ENCODE data around the gene NLGN4X. TPM values are rescaled to one million over a fixed set of nuclear protein-coding genes. Genes with fewer than 3 reads are reported as not detected.
A peak's percentile ranks its signal among the peaks of the same experiment; 100 is the strongest.

The NLGN4X gene
- polyA plus RNA-seq: 16.4 and 18.0 TPM in 2 replicates
- 72.6 and 95.0 TPM in 2 replicates for polyA minus RNA-seq

DNA sequence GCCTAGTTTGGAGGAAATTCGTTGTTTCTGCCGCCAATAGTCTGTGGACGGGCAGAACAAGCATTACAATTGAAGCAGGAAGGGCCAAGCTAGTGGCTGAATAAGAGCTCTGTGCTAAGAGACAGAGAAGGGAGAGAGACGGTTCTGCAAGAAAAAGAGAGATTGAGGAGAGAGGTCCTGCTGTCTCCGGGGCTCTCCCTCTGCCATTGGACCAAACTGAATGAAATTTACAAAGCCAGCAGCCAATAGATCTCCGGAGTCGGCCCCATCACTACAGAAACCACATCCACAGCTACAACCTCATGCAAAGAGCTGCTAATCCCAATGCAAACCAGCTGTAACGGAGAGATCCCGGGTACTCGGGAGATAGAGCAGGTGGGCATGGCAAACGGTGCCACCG lies at the start of gene NLGN4X:
TSS of gene NLGN4X (minus strand) at position 148 of the 400 bp plus-strand sequence. CDS start 77,401 bp downstream, outside the sequence.
- Histone ChIP-seq H4K20me1 (ENCODE audit: insufficient read depth) (no peaks in the 10 kb centered on the region), H3F3A (ENCODE audit: insufficient read depth, low read length, poor library complexity, severe bottlenecking) (no peaks in the 10 kb centered on the region), H3K9me2 (ENCODE audit: insufficient read depth, low read length) (no peaks in the 10 kb centered on the region), H3K79me2 (replicated peaks; ENCODE audit: insufficient read depth, low read length) (peaks cover 9% of the 10 kb centered on the region), H3K9me3 (ENCODE audit: low read length) (no peaks in the 10 kb centered on the region), H3K4me2 (ENCODE audit: low read length) (peak within 1 kb of the TSS; percentile 62), H2AFZ (ENCODE audit: low read depth, low read length) (no peak within 1 kb of the TSS), H3K27me3 (ENCODE audit: insufficient read depth, low read depth, low read length) (no peaks in the 10 kb centered on the region), H3K9ac (ENCODE audit: low read length) (peak within 1 kb of the TSS; percentile 81), H3K27ac (ENCODE audit: low read length) (peak within 1 kb of the TSS; percentile 86), H3K4me3 (ENCODE audit: low read length) (peak within 1 kb of the TSS; percentile 83), H3K36me3 (ENCODE audit: insufficient read depth, low read length) (no peaks in the 10 kb centered on the region)
- TF ChIP-seq TAF1 (IDR thresholded peaks at IDR 0.05; ENCODE audit: low read depth) (no peak), EZH2 (IDR thresholded peaks at IDR 0.05; ENCODE audit: borderline replicate concordance, insufficient read depth, low read length, poor library complexity, severe bottlenecking) (no peak), EP300 (conservative IDR thresholded peaks at IDR 0.05; ENCODE audit: poor library complexity, severe bottlenecking) (no peak), RAD21 (conservative IDR thresholded peaks at IDR 0.05) (no peak), SMC3 (conservative IDR thresholded peaks at IDR 0.05; ENCODE audit: poor library complexity) (peak; percentile 34), MXI1 (conservative IDR thresholded peaks at IDR 0.05; ENCODE audit: poor library complexity, severe bottlenecking) (peak; percentile 31), POLR2AphosphoS5 (IDR thresholded peaks at IDR 0.05) (peak; percentile 45)
- TF ChIP-seq, protein P1, sequence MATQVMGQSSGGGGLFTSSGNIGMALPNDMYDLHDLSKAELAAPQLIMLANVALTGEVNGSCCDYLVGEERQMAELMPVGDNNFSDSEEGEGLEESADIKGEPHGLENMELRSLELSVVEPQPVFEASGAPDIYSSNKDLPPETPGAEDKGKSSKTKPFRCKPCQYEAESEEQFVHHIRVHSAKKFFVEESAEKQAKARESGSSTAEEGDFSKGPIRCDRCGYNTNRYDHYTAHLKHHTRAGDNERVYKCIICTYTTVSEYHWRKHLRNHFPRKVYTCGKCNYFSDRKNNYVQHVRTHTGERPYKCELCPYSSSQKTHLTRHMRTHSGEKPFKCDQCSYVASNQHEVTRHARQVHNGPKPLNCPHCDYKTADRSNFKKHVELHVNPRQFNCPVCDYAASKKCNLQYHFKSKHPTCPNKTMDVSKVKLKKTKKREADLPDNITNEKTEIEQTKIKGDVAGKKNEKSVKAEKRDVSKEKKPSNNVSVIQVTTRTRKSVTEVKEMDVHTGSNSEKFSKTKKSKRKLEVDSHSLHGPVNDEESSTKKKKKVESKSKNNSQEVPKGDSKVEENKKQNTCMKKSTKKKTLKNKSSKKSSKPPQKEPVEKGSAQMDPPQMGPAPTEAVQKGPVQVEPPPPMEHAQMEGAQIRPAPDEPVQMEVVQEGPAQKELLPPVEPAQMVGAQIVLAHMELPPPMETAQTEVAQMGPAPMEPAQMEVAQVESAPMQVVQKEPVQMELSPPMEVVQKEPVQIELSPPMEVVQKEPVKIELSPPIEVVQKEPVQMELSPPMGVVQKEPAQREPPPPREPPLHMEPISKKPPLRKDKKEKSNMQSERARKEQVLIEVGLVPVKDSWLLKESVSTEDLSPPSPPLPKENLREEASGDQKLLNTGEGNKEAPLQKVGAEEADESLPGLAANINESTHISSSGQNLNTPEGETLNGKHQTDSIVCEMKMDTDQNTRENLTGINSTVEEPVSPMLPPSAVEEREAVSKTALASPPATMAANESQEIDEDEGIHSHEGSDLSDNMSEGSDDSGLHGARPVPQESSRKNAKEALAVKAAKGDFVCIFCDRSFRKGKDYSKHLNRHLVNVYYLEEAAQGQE (IDR thresholded peaks at IDR 0.05; ENCODE audit: borderline replicate concordance): no peak
- TF ChIP-seq, protein P2, sequence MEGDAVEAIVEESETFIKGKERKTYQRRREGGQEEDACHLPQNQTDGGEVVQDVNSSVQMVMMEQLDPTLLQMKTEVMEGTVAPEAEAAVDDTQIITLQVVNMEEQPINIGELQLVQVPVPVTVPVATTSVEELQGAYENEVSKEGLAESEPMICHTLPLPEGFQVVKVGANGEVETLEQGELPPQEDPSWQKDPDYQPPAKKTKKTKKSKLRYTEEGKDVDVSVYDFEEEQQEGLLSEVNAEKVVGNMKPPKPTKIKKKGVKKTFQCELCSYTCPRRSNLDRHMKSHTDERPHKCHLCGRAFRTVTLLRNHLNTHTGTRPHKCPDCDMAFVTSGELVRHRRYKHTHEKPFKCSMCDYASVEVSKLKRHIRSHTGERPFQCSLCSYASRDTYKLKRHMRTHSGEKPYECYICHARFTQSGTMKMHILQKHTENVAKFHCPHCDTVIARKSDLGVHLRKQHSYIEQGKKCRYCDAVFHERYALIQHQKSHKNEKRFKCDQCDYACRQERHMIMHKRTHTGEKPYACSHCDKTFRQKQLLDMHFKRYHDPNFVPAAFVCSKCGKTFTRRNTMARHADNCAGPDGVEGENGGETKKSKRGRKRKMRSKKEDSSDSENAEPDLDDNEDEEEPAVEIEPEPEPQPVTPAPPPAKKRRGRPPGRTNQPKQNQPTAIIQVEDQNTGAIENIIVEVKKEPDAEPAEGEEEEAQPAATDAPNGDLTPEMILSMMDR (IDR thresholded peaks at IDR 0.05; ENCODE audit: poor library complexity, severe bottlenecking): no peak

DNA sequence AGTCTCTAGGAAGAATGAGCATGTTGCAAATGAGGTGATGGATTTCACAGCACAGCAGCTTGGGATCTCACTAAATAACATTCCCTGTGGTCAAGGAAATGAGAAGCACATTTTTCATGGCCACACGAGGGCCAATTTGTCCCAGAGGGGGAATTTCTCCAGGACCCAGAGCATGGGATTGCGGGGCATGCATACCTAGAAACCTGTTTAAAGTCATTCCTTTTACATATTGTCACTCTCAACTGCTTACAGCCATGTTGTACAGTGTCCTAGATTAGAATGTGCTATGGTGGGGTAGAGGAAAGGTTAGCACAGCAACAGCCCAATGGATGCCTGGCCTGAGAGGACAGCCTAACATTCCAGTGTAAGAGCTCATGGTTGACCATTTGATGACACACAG lies 37.4 kb upstream of the NLGN4X start:
- Histone ChIP-seq H3K27me3 (ENCODE audit: insufficient read depth, low read depth, low read length) (no peaks in the 10 kb centered on the region), H3K36me3 (ENCODE audit: insufficient read depth, low read length) (no peaks in the 10 kb centered on the region), H4K20me1 (ENCODE audit: insufficient read depth) (no peaks in the 10 kb centered on the region), H3K79me2 (replicated peaks; ENCODE audit: insufficient read depth, low read length) (no peaks in the 10 kb centered on the region), H3F3A (ENCODE audit: insufficient read depth, low read length, poor library complexity, severe bottlenecking) (no peaks in the 10 kb centered on the region), H3K4me2 (ENCODE audit: low read length) (no peak overlapping the region), H2AFZ (ENCODE audit: low read depth, low read length) (no peak overlapping the region), H3K9me2 (ENCODE audit: insufficient read depth, low read length) (no peaks in the 10 kb centered on the region), H3K4me3 (ENCODE audit: low read length) (no peak overlapping the region), H3K9me3 (ENCODE audit: low read length) (no peaks in the 10 kb centered on the region), H3K27ac (ENCODE audit: low read length) (no peak overlapping the region), H3K9ac (ENCODE audit: low read length) (no peak overlapping the region)
- no peak for TF ChIP-seq RAD21 (conservative IDR thresholded peaks at IDR 0.05)

DNA sequence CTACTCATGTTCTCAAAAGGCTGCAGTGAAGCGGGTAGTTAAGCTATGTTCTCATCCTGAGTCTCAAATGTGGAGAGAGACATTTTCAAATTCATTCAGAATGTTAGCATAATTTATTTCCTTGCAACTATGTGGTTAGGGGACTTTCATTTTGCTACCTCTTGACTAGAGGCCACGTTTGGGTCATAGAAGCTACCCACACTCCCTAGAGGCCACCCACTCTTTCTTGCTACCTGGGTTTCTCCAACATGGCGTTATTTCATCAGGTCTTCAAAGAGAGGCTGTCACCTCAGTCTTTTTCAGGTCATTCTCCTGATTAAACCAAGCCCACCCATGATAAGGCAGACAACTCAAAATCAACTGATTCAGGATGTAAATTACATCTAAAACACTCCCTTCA lies 34.3 kb upstream of the NLGN4X start:
- Histone ChIP-seq H2AFZ (ENCODE audit: low read depth, low read length) (no peak overlapping the region), H3K9ac (ENCODE audit: low read length) (no peak overlapping the region), H3K4me2 (ENCODE audit: low read length) (no peak overlapping the region), H3K79me2 (replicated peaks; ENCODE audit: insufficient read depth, low read length) (no peaks in the 10 kb centered on the region), H3K4me3 (ENCODE audit: low read length) (no peak overlapping the region), H3F3A (ENCODE audit: insufficient read depth, low read length, poor library complexity, severe bottlenecking) (no peaks in the 10 kb centered on the region), H3K27me3 (ENCODE audit: insufficient read depth, low read depth, low read length) (no peaks in the 10 kb centered on the region), H3K27ac (ENCODE audit: low read length) (no peak overlapping the region), H3K36me3 (ENCODE audit: insufficient read depth, low read length) (no peaks in the 10 kb centered on the region), H3K9me2 (ENCODE audit: insufficient read depth, low read length) (no peaks in the 10 kb centered on the region), H3K9me3 (ENCODE audit: low read length) (no peaks in the 10 kb centered on the region), H4K20me1 (ENCODE audit: insufficient read depth) (no peaks in the 10 kb centered on the region)
- TF ChIP-seq MXI1 (conservative IDR thresholded peaks at IDR 0.05; ENCODE audit: poor library complexity, severe bottlenecking): no peak
- no peak for TF ChIP-seq EZH2 (IDR thresholded peaks at IDR 0.05; ENCODE audit: borderline replicate concordance, insufficient read depth, low read length, poor library complexity, severe bottlenecking)
- TF ChIP-seq, protein P1 (IDR thresholded peaks at IDR 0.05; ENCODE audit: borderline replicate concordance): no peak
- TF ChIP-seq RAD21 (conservative IDR thresholded peaks at IDR 0.05): no peak
- TF ChIP-seq, protein P2 (IDR thresholded peaks at IDR 0.05; ENCODE audit: poor library complexity, severe bottlenecking): no peak
- TF ChIP-seq POLR2AphosphoS5 (IDR thresholded peaks at IDR 0.05): no peak
- no peak for TF ChIP-seq TAF1 (IDR thresholded peaks at IDR 0.05; ENCODE audit: low read depth)
- TF ChIP-seq SMC3 (conservative IDR thresholded peaks at IDR 0.05; ENCODE audit: poor library complexity): no peak
- TF ChIP-seq EP300 (conservative IDR thresholded peaks at IDR 0.05; ENCODE audit: poor library complexity, severe bottlenecking): no peak
